ENCODE results near the gene MED26.
"Not testable (repeated sequence)": the region's sequence is repeated elsewhere in the genome, so short reads cannot be mapped to it uniquely, and the experiment has no call there.

MED26 gene

DNA sequence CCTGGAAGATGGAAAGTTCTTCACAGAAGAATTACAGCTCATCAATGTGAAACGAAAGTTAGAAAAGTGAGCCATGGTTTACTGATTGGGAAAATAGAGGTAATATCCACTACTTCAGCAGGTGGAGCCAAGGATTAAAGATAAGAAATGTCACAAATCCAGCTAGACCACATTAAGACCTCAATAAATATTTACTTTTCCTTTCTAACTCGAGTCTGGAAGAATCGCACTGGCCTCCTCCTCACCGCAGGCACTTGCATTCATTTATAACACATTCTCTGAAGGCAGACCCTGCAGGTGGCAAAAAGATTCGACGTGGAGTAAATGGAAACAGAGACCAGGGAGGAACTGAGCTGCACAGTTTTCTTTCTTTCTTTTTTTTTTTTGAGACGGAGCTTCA is 63.2 kb downstream of the MED26 start:
- TF ChIP-seq CTCF (IDR thresholded peaks at IDR 0.05; ENCODE audit: low read depth, low read length) = no peak
- H3K4me3 ChIP-seq (ENCODE audit: low read depth, low read length) = no peak overlapping the region

DNA sequence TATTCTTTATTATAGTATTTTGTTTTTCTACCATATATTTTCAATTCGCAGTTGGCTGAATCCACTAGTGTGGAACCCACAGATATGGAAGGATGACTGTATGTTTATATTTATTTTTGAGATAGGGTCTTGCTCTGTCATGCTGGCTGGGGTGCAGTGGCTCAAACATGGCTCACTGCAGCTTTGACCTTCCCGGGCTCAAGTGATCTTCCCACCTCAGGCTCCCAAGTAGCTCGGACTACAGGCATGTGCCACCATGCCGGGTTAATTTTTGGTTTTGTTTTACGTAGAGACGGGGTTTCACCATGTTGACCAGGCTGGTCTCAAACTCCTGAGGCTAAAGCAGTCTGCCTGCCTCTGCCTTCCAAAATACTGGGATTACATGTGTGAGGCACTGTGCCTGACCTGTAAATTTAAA is 65.4 kb downstream of the MED26 start:
- H3K4me3 ChIP-seq (ENCODE audit: low read depth, low read length) = no peak overlapping the region
- no peak for TF ChIP-seq CTCF (IDR thresholded peaks at IDR 0.05; ENCODE audit: low read depth, low read length)

- TF ChIP-seq CTCF (IDR thresholded peaks at IDR 0.05; ENCODE audit: low read depth, low read length) = no peak
- no peak overlapping the region for H3K4me3 ChIP-seq (ENCODE audit: low read depth, low read length)
Measured at GRCh38 chr19:16561382-16561781, 66.6 kb downstream of the MED26 start.

DNA sequence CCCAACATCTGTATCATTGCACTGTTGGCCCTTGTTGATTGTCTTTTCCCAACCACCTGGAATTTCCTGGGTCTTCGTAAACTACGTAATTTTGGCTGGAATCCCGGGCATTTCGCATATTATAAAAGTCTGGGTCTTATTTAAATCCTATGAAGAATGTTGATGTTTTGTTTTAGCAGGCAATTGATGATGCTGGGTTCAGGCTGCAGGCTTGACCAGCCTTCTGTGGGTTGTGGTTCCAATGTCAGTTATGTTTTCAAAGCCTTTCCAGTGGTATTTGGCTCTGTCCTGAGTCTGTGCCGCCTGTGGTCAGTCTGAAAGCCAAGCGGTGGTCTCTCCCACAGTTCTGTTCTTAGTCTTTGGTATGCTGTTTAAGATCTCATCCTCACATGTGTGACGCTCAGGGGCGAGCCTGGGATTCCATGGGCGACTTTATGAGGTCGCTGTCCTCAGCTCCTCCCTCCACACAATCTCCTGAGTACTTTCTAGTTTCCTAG is 68.2 kb downstream of the MED26 start:
- TF ChIP-seq CTCF (IDR thresholded peaks at IDR 0.05; ENCODE audit: low read depth, low read length) = no peak
- no peak overlapping the region for H3K4me3 ChIP-seq (ENCODE audit: low read depth, low read length)

DNA sequence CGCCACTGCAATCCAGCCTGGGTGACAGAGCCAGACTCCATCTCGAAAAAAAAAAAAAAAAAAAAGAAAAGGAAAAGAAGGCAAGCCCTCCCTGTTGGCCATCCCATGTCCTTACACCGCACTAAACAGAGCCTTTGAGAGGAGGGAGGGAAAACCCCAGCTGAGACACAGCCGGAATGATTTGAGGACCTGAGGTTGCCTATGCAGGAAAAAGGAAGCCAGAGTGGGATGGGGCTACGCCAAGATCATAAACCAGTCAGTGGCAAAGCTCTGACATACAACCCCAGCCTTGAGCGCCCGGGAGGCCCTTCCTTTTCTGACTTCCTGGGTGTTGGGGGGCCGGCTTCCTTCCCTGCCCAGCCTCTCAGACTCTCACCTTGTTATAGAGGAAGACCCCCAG is 73.2 kb downstream of the MED26 start:
- TF ChIP-seq CTCF (IDR thresholded peaks at IDR 0.05; ENCODE audit: low read depth, low read length) = no peak

DNA sequence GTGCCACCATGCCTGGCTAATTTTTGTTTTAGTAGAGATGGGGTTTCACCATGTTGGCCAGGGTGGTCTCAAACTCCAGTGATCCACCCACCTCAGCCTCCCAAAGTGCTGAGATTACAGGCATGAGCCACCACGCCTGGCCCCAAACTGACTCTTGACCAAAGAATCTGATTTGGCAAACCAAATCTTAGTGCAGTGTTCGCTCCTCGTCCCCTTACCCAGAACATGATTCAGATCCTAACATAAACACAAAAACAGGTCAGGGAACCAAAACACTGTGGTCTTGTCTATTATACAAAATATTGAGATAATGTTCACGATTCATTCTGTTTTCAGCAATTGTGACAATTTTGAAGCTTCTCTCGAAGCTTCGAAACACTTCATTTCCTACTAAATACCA is 76.1 kb downstream of the MED26 start:
- not testable (repeated sequence) for H3K4me3 ChIP-seq (ENCODE audit: low read depth, low read length)

More for the DNA sequence above, 73.2 kb downstream of the MED26 start:
- no peak overlapping the region for H3K4me3 ChIP-seq (ENCODE audit: low read depth, low read length)

DNA sequence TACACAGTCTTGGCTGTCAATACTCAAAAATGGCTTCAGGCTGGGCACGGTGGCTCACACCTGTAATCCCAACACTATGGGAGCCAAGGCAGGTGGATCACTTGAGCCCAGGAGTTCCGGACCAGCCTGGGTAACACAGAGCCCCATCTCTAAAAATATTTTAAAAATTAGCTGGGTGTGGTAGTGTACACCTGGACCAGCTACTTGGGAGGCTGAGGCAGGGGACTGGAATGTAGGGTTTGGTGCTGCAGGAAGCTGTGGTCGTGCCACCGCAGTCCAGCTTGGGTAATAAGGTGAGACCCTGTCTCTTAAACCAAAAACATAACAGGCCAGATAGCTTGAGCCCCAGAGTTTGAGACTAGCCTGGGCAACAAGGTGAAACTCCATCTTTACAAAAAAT is 79.0 kb downstream of the MED26 start:
- TF ChIP-seq CTCF (IDR thresholded peaks at IDR 0.05; ENCODE audit: low read depth, low read length) = no peak
- H3K4me3 ChIP-seq (ENCODE audit: low read depth, low read length) = no peak overlapping the region

DNA sequence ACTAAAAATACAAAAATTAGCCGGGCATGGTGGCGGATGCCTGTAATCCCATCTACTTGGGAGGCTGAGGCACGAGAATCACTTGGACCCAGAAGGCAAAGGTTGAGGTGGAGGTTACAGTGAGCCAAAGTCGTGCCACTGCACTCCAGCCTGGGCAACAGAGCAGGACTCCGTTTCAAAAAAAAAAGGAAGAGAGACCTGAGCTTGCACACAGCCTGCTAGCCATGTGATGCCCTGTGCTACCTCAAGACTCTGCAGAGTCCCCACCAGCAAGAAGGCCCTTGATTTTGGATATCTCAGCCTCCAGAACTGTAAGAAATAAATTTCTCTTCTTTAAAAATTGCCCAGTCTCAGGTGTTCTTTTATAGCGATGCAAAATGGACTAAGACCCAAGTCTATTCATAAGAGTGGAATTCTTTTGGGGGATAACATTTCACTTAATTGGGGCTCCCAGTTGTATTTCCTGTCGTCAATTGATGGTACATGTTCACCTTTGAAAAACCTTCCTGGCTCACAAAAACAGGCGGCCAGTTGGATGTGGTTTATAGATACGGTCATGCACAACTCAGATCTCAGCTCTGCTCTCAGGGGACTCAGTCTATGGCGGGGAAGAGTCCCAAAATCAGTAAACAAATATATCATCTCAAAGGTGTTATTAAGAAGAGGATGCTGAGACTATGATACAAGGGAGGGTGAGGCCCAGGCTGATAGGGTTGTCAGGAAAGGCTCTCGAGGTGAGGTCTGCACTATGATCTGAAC is 83.4 kb downstream of the MED26 start:
- H3K4me3 ChIP-seq (ENCODE audit: low read depth, low read length) = no peak overlapping the region
- TF ChIP-seq CTCF (IDR thresholded peaks at IDR 0.05; ENCODE audit: low read depth, low read length) = no peak

DNA sequence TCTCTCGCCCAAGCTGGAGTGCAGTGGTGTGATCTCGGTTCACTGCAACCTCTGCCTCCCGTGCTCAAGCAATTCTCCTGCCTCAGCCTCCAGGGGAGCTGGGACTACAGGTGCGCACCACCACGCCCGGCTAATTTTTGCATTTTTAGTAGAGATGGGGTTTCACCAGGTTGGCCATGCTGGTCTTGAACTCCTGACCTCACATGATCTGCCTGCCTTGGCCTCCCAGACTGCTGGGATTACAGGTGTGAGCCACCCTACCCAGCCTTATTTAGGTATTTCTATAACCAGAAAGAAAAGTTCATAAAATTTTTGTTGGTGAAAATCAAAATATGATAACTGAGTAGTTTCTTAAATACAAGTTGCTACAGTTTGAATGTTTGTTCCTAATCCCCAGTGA is 84.3 kb downstream of the MED26 start:
- H3K4me3 ChIP-seq (ENCODE audit: low read depth, low read length) = not testable (repeated sequence)
